GM21786 (cell line): Measurements from ENCODE around the gene RMC1.
"Not testable (repeated sequence)": the region's sequence is repeated elsewhere in the genome, so short reads cannot be mapped to it uniquely, and the experiment has no call there.

ENCODE experiments used
- ATAC-seq: cut with Tn5 transposase; IDR thresholded peaks from one replicate; pipeline ENCODE4 v1.9.1; 2021; ENCODE audit not compliant: unreplicated experiment

The RMC1 gene

GRCh38 chr18:23553887-23554286 is 50.6 kb downstream of the RMC1 start:
- no peak for ATAC-seq

- ATAC-seq: no peak
Measured at GRCh38 chr18:23556145-23556780, 53.0 kb downstream of the RMC1 start.

- not testable (repeated sequence) for ATAC-seq
Measured at GRCh38 chr18:23557511-23557910, 54.2 kb downstream of the RMC1 start.

GRCh38 chr18:23560186-23560585 is 56.9 kb downstream of the RMC1 start:
- ATAC-seq: no peak

GRCh38 chr18:23563377-23564043 is 60.2 kb downstream of the RMC1 start:
- no peak for ATAC-seq

GRCh38 chr18:23565916-23566547 is 62.7 kb downstream of the RMC1 start:
- ATAC-seq: no peak

GRCh38 chr18:23567671-23568070 is 64.4 kb downstream of the RMC1 start:
- no peak for ATAC-seq

- no peak for ATAC-seq
Measured at GRCh38 chr18:23568281-23569138, 65.2 kb downstream of the RMC1 start.

- no peak for ATAC-seq
Measured at GRCh38 chr18:23569299-23570063, 66.2 kb downstream of the RMC1 start.

- no peak for ATAC-seq
Measured at GRCh38 chr18:23570912-23571504, 67.7 kb downstream of the RMC1 start.

- no peak for ATAC-seq
Measured at GRCh38 chr18:23572012-23572411, 68.7 kb downstream of the RMC1 start.

GRCh38 chr18:23572570-23572969 is 69.3 kb downstream of the RMC1 start:
- ATAC-seq: no peak

- ATAC-seq: no peak
Measured at GRCh38 chr18:23573020-23573419, 69.7 kb downstream of the RMC1 start.

GRCh38 chr18:23573626-23574431 is 70.5 kb downstream of the RMC1 start:
- ATAC-seq: no peak

- ATAC-seq: no peak
Measured at GRCh38 chr18:23574611-23575308, 71.4 kb downstream of the RMC1 start.

- ATAC-seq: no peak
Measured at GRCh38 chr18:23575309-23575651, 72.0 kb downstream of the RMC1 start.

GRCh38 chr18:23577521-23577920 is 74.2 kb downstream of the RMC1 start:
- not testable (repeated sequence) for ATAC-seq

- ATAC-seq: no peak
Measured at GRCh38 chr18:23578067-23578701, 74.9 kb downstream of the RMC1 start.
